Upper lobe of right lung (tissue), 1 donor: ENCODE results near the gene MAPK1. TPM values are rescaled to one million over a fixed set of nuclear protein-coding genes. Genes with fewer than 3 reads are reported as not detected.
"Not testable (repeated sequence)": the region's sequence is repeated elsewhere in the genome, so short reads cannot be mapped to it uniquely, and the experiment has no call there.

Source experiments
- ATAC-seq: fragments of 200-7000 bp; cut with Tn5 transposase; one replicate; pipeline ENCODE4 v1.9.1; 2020; ENCODE audit warnings: mild to moderate bottlenecking, moderate library complexity
- DNase-seq: peaks from one replicate; pipeline ENCODE4 v3.0.0-alpha.2; 2020
- H3K27ac ChIP-seq: fragments of 200-600 bp; one replicate; pipeline ENCODE4 v1.8.0; 2022
- H3K27me3 ChIP-seq: fragments of 200-600 bp; one replicate; pipeline ENCODE4 v1.8.0; 2022; ENCODE audit warnings: mild to moderate bottlenecking
- H3K36me3 ChIP-seq: fragments of 200-600 bp; one replicate; pipeline ENCODE4 v1.8.0; 2022
- H3K4me1 ChIP-seq: fragments of 200-600 bp; one replicate; pipeline ENCODE4 v1.8.0; 2022
- H3K4me3 ChIP-seq: fragments of 200-600 bp; one replicate; pipeline ENCODE4 v1.8.0; 2022; ENCODE audit warnings: mild to moderate bottlenecking
- H3K9me3 ChIP-seq: fragments of 200-600 bp; one replicate; pipeline ENCODE4 v1.8.0; 2022
- intact Hi-C: fragments of 100-400 bp; cut with DNase I; formaldehyde crosslinking; loops from one replicate; pipeline ENCODE4 v1.11.0; 2022
- total RNA-seq: library from RNA; stranded (reverse); fragmentation: NEBNext Ultra II Directional; extraction: Animal tissue kit (Norgen Biotek cat#: 25700); gene quantifications from one replicate; pipeline ENCODE4 v1.2.1, GENCODE V29; 2021
- TF ChIP-seq, protein P1 (sequence below): fragments of 200-600 bp; IDR thresholded peaks from one replicate; pipeline ENCODE4 v1.8.0; 2022; ENCODE audit warnings: antibody characterized with exemption
- donor health status: DM: no; HTN: yes; CAD: no; lungs with severe emphysema.

MAPK1 gene
- total RNA-seq, 1 donor from 2014 or later, result 134 TPM

- H3K27ac ChIP-seq, result no peak overlapping the region
- TF ChIP-seq, protein P1, sequence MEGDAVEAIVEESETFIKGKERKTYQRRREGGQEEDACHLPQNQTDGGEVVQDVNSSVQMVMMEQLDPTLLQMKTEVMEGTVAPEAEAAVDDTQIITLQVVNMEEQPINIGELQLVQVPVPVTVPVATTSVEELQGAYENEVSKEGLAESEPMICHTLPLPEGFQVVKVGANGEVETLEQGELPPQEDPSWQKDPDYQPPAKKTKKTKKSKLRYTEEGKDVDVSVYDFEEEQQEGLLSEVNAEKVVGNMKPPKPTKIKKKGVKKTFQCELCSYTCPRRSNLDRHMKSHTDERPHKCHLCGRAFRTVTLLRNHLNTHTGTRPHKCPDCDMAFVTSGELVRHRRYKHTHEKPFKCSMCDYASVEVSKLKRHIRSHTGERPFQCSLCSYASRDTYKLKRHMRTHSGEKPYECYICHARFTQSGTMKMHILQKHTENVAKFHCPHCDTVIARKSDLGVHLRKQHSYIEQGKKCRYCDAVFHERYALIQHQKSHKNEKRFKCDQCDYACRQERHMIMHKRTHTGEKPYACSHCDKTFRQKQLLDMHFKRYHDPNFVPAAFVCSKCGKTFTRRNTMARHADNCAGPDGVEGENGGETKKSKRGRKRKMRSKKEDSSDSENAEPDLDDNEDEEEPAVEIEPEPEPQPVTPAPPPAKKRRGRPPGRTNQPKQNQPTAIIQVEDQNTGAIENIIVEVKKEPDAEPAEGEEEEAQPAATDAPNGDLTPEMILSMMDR, result no peak
- no peaks in the 10 kb centered on the region for H3K9me3 ChIP-seq
- intact Hi-C loops, result no loop called here
- no peaks in the 10 kb centered on the region for H3K4me1 ChIP-seq
- no peaks in the 10 kb centered on the region for H3K27me3 ChIP-seq
- no peaks in the 10 kb centered on the region for H3K36me3 ChIP-seq
- H3K4me3 ChIP-seq, result no peak overlapping the region
- ATAC-seq (no peak), DNase-seq (no peak)
Measured at GRCh38 chr22:21728270-21728669, 139.2 kb downstream of the MAPK1 start.

- Histone ChIP-seq H3K4me1 (no peaks in the 10 kb centered on the region), H3K4me3 (no peak overlapping the region), H3K36me3 (no peaks in the 10 kb centered on the region), H3K9me3 (no peaks in the 10 kb centered on the region), H3K27ac (no peak overlapping the region), H3K27me3 (no peaks in the 10 kb centered on the region)
- intact Hi-C loops, result no loop called here
- TF ChIP-seq, protein P1, result no peak
- ATAC-seq (peak; percentile 19), DNase-seq (no peak)
Measured at GRCh38 chr22:21727768-21728167, 139.7 kb downstream of the MAPK1 start.

- no peaks in the 10 kb centered on the region for H3K4me1 ChIP-seq
- no peaks in the 10 kb centered on the region for H3K36me3 ChIP-seq
- intact Hi-C loops, result no loop called here
- no peaks in the 10 kb centered on the region for H3K9me3 ChIP-seq
- TF ChIP-seq, protein P1, result no peak
- no peak overlapping the region for H3K27ac ChIP-seq
- no peak for ATAC-seq
- no peaks in the 10 kb centered on the region for H3K27me3 ChIP-seq
- H3K4me3 ChIP-seq, result no peak overlapping the region
- no peak for DNase-seq
Measured at GRCh38 chr22:21727159-21727558, 140.3 kb downstream of the MAPK1 start.

DNA sequence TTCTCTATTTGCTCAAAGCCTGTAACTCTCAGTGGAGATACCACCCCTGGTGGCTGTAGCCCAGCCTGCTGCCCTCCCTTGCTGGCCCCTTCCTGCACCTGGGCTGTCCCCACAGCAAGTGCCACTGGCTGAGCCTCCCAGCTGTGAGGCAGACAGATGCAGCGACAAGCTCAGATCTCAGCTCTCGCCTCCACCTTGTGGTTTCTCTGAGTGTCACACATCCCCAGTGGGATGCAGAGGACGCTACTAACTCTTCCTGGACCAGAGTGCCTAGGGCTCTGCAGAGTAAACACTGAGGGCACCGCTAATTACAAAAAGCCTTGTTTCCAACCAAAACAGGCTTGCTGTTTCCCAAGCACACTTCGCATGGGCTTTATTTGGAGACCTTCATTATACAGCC is 140.8 kb downstream of the MAPK1 start:
- H3K4me3 ChIP-seq, result no peak overlapping the region
- no peaks in the 10 kb centered on the region for H3K4me1 ChIP-seq
- H3K27ac ChIP-seq, result no peak overlapping the region
- H3K9me3 ChIP-seq, result no peaks in the 10 kb centered on the region
- no peaks in the 10 kb centered on the region for H3K36me3 ChIP-seq
- intact Hi-C loops, result no loop called here
- ATAC-seq (peak; percentile 52), DNase-seq (no peak)
- TF ChIP-seq, protein P1, result peak; percentile 13
- no peaks in the 10 kb centered on the region for H3K27me3 ChIP-seq

- ATAC-seq (peak; percentile 26), DNase-seq (no peak)
Measured at GRCh38 chr22:21725956-21726649, 141.3 kb downstream of the MAPK1 start.

DNA sequence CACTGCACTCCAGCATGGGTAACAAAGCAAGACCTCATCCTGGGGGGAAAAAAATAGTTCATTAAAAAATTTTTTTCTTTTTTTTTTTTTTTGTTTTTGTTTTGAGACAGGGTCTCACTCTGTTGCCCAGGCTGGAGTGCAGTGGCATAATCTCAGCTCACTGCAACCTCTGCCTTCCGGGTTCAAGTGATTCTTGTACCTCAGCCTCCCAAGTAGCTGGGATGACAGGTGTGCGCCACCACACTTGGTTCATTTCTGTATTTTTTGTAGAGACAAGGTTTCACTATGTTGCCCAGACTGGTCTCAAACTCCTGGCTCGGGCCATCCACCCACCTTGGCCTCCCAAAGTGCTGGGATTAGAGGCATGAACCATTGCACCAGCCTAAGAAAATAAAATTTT is 142.9 kb downstream of the MAPK1 start:
- H3K27me3 ChIP-seq, intact Hi-C loops, H3K4me1 ChIP-seq, H3K4me3 ChIP-seq, H3K36me3 ChIP-seq, DNase-seq, H3K27ac ChIP-seq, H3K9me3 ChIP-seq, ATAC-seq: not testable (repeated sequence)

More at GRCh38 chr22:21725956-21726649, 141.3 kb downstream of the MAPK1 start:
- Histone ChIP-seq H3K27me3 (no peaks in the 10 kb centered on the region), H3K27ac (no peak overlapping the region), H3K4me1 (no peaks in the 10 kb centered on the region), H3K4me3 (no peak overlapping the region), H3K36me3 (no peaks in the 10 kb centered on the region), H3K9me3 (no peaks in the 10 kb centered on the region)
- intact Hi-C loops, result no loop called here
- TF ChIP-seq, protein P1, result no peak

- intact Hi-C loops, H3K4me1 ChIP-seq, DNase-seq, H3K27me3 ChIP-seq, H3K4me3 ChIP-seq, H3K9me3 ChIP-seq, ATAC-seq, H3K27ac ChIP-seq, H3K36me3 ChIP-seq: not testable (repeated sequence)
Measured at GRCh38 chr22:21721195-21721852, 146.1 kb downstream of the MAPK1 start.

DNA sequence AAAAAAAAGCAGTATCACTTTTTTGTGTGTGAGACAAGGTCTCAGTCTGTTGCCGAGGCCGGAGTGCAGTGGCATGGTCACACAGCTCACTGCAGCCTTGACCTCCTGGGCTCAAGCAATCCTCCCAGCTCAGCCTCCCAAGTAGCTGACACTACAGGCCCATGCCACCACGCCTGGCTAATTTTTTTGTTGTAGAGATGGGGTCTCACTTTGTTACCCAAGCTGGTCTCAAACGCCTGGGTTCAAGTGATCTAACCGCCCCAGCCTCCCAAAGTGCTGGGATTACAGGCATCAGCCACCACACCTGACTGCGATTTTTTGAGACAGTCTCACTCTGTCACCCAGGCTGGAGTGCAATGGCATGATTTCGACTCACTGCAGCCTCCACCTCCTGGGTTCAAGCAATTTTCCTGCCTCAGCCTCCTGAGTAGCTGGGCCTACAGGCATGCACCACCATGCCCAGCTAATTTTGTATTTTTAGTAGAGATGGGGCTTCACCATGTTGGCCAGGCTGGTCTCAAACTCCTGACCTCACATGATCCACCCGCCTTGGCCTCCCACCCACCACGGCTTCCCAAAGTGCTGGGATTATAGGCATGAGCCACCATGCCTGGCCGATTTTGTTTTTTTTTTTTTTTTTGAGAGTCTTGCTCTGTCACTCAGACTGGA is 147.1 kb downstream of the MAPK1 start:
- H3K27ac ChIP-seq, intact Hi-C loops, H3K4me1 ChIP-seq, H3K36me3 ChIP-seq, ATAC-seq, H3K9me3 ChIP-seq, DNase-seq, H3K27me3 ChIP-seq, H3K4me3 ChIP-seq: not testable (repeated sequence)
